NCI-H1105 (cell line): ENCODE measurements around the gene CLCN6.
"Not testable (repeated sequence)": the region's sequence is repeated elsewhere in the genome, so short reads cannot be mapped to it uniquely, and the experiment has no call there.

ENCODE experiments used
- DNase-seq: peaks from one replicate; lab custom pipeline; 2025; lab: John Stamatoyannopoulos, UW

The CLCN6 gene

DNA sequence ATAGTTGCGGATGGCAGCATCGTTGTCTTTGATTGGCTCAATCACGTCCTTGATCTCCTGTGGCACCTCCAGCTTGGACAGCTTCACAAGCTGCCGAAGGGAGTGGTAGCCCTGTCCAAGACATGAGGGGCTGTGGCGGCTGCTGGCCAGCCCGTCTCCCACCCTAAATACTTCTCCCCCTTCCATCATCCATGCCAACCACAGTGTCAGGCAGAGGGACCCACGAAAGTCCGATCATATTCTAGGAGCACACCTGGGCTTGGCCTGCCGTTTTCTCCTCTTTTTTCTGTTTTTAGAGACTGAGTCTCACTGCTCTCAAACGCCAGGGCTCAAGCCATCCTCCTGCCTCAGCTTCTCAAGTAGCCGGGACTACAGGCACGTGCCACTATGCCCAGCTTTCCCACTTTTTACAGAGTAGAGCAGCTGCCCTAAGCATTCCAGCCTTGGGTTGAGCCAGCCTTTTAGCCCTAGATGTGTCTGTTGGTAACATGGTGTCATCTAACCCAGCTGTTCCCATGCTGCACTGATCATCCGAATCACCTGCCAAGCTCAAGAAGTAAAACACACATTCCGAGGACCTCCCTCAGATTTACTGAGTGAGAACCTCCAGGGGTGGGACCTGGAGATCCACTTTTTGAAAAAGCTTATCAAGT lies 10.6 kb upstream of the CLCN6 start:
- no peak for DNase-seq

DNA sequence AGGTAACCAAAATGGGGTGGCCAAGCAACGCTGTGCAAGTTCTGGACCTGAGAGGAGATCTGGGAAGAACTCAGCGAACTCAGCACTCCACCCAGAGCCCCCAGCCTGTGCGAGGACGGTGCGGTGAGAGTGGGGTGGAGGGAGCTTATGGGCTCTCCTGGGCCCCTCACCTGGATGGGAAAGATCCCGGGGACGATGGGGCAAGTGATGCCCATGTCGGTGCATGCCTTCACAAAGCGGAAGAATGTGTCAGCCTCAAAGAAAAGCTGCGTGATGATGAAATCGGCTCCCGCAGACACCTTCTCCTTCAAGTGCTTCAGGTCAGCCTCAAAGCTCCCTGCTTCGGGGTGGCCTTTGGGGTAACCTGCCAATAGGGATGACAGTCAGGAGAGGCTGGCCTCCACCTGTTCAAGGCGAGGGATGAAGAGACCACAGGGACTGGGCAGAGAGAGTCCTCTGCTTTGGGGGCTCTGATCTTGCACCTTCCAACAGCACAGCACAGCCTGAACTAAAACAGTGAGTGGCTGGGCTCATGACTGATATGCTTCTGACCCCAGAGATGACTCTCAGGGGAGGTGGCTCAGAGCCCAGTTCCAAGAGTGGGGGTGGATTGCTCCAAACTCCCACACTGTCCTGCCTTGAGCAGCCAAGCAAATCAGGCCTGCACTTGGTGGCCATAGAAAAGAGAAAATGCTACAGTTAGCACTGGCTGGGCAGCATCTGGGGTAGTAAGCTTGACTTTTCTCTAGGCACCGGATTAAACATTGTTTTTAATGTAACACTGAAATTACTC lies 9.8 kb upstream of the CLCN6 start:
- DNase-seq, result no peak

DNA sequence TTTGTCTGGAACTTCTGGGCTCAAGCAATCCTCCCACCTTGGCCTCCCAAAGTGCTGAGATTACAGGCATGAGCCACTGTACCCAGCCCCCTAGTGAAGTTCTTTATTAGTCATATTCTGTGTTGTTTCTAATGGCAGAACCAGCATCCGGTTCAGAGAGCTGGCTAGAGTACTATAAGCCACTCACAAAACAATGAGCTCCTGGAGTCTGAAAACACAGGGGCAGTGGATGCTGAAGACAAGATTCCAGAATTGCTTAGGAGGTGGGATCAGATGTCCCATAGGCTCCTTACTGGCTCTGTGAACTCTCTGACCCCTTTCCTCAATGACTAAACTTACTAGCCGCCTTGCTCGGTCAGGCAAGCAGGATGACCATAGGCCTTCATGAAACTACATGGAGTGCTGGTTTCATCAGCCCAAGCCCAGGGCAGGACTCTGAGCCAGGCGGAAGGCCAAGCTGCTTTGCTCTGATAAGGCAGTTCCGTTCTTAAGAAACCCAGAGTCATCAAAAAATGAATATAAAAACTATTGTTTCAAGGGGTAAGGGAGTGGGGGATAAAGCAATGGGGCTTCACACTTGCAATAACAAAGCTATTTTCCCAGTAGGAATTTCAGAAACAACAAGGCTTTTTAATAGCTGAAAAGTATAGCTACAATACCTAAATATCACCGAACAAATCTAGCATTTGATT lies 8.3 kb upstream of the CLCN6 start:
- no peak for DNase-seq

DNA sequence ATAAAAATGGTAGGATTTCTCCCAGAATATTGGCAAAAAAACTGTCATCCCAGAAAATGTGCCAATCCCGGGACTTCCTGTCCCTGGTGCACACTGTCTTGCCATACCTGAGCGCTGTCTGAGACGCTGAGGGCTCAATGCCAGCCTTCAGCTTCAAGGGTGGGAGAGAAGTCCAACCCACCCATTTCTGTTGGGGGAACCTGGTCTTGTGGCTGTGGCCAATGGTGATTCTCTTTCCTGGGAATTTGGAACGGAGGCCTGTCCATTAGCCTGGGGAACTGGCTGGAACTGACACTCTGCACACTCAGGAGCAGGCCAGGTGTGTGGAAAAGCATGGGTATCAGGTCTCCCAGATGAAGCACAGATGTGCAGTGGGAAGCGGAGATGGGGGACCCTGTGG lies 6.9 kb upstream of the CLCN6 start:
- DNase-seq, result no peak

DNA sequence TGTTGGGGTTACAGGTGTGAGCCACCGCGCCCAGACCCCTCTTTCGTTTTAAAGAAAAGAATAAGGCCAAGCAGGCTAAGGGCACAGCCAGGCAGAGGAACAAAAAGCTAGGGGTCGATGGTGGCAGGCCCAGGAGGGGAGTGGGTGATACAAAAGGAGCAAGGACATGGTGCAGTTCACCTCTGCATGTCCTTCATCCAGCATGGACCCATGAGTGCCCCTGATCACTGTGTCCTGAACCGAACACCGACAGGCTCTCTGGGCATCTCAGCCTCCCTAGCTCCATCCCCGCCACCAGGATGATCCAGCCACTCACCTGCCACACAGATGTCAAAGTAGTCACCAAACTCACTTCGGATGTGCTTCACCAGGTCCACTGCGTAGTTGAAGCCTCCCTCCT lies 6.1 kb upstream of the CLCN6 start:
- DNase-seq, result no peak

DNA sequence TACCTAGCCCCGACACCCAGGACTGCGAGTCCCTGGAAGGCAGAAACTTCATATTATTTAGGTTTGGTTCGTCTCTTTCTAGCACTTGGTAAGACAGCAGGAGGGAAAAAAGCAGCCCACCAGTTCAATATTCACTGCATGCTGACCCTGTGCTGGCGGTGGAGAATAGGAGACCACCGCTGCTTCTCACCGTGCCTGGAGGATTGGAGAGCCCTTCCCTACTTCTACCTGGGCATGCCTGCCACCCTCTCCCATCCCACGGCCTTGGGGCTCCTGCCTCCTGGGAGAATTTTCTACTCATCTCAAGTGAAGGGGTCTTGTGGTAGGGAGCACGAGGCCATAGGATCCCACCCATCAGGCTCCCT lies 5.6 kb upstream of the CLCN6 start:
- DNase-seq, result no peak

DNA sequence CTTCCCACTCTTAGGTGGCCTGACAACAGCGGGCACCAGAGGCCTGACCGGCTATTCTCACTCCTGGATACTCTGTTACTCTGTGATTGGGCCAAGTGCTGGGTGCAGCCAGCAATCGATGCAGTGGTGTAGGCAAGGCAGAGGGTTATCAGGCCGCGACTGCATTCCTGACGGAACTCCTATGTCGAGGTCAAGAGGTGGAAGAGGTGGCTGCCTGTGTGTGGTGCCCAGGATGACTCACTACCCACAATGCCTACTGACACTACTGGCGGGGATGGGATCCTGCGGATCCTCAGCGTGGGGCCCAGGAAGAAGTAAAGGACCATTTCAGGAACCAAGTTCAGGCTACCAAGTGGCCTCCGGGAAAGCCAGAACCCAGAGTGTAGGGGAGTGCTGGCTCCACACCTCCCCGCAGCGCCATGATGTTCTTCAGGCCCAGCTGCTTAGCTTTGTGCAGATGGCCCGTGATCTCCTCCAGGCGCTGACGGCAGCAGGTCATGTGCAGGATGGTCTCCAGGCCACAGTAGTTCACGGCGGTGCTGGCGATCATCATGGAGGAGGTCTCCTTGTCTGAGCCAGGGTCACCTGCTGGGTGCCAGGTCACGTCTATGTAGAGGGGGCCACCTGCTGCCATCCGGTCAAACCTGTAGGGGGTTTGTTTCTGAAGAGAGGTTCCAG lies 5.1 kb upstream of the CLCN6 start:
- DNase-seq, result no peak

DNA sequence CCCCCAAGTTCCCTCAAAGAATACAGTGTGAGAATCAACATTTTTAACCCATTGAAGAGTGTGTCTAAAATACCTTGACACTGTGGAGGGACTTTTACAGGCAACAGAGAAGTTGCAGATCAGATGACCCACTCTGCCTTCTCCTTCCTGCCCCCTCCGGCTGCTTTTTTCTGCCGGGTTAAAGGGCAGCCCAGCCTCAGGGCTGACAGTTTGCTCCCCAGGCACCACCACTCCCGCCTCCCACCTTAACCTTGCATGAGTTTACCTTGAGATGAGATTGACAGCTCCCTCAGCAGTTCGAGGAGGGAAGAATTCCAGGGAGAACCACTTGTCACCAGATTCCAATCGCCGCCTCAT lies 3.4 kb upstream of the CLCN6 start:
- no peak for DNase-seq

DNA sequence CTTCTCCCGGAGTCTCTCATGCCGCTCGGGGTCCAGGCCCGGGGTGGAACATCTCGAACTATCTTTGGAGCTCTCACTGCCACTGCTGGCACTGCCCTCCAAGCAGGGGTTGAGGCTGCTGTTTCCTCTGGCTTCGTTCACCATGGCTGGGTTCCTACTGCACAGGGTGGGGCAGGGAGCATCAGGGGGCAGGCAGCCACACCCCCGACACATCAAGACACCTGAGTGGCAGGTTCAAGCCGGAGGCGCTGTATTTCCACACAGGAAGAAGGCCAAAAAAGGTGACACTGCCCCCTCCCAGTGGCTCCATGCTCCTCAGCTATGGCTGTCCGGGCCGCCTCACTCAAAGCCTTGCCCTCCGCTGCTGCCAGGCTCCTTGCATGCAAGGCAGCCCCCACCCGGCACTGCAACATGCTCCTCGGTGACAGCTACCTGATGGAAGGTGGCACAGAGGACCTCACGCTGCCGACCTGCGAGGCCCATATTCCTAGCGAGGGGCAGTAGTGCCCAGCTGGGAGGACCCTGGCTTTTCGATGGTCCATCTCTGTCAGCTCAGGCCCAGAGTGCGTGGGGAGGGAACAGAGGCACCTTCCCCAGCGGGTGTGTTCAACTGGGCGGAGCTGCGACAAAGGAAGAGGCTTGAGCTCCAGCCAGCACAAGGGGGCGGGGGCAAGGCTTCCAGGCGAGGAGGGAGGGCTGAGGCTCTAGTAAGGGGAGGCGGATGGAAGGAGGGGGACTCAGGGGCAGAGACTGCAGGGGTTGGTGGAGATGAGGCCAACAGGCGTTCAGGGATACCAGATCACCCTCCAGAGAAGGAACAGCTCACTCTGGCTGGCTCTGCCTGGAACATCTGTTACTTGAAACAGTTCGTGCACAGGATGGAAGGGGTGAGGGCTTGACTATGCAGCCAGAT lies 2.8 kb upstream of the CLCN6 start:
- no peak for DNase-seq

DNA sequence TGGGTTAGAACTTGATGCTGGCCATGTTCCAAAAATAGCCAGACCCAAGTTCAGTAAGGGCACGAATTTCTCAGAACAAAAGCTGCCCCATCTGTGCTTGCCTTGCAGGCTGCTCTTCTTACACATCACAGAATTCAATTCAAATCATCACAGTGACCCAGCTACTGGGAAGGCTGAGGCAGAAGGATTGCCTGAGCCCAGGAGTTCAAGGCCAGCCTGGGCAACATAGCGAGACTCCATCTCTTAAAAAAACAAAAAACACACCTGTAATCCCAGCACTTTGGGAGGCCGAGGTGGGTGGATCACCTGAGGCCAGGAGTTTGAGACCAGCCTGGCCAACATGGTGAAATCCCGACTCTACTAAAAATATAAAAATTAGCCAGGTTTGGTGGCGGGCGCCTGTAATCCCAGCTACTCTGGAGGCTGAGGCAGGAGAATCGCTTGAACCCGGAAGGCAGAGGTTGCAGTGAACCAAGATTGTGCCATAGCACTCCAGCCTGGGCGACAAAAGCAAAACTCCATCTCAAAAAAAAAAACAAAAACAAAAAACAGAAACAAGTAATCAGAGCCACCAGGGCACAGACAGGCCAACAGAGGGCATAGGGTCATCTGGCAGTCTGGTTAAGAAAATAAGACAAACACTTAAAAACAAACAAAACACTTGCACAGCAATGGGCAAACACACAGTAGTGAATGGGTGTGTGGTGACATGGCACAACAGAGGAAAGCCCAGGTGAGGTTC lies 1.9 kb upstream of the CLCN6 start:
- not testable (repeated sequence) for DNase-seq

DNA sequence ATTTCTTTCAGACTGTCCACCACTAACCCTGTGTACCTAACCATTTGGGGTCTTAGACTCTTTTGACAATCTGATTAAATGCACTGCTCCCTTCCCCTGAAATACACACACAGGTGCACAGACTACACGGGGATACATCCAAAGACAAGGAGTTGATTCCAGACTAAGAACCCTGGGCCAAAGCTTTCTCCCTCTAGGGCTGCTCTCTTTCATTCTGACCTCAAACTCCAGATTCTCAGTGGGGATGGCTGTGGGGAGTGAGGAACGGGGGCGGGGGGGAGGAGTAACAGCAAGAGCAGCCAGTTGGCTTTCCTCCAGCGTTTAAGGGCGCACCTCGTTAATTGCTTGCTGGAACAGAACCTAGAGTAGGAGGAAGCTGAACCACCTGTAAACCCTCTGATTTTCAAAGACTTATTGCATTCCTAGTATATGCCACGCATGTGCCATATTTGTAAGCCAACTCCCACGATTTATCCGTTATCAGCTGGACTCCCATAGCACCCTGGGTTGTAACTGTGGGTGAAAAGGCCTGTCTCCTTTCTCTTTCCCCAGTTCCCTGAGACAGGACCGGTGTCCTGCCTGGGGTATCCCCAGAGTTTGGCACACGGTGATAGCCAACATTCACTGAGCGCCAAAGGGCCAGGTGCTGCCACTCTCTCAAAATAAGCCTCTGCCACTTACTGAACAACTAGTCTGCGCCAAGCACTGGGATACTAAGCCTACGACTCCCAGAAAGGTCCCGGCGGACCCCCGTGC lies 1.1 kb upstream of the CLCN6 start:
- peak; percentile 89 for DNase-seq

DNA sequence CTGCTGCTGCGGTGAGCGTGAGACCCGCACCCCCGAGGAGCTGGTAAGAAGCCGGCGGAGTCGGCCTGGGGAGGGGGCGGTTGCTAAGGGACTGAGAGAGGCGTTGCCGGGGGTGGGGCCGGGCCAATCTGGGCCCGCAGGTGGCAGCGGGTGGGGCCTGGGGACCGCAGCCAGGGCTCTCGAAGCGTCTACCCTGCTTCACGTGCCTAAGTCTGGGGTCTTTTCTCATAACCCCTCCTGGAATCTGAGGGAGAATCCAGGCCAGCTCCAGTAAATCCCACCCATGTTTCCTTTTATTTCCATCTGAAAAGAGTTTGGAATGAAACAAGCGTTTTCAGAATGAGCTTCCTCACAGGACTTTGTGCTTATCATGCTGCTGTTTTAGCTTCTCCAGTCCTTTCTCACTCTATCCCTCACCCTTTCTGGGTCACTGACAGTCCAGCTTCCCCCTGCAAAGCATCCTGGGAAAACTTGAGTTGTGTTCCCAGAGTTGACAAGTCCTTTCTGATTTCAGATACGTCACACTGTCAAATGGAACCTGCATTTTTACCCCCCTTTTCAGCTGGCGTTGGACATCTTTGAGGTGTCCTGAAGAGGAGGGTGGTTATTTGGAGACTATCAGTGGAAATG lies 431 bp downstream of the CLCN6 start:
- DNase-seq, result no peak

DNA sequence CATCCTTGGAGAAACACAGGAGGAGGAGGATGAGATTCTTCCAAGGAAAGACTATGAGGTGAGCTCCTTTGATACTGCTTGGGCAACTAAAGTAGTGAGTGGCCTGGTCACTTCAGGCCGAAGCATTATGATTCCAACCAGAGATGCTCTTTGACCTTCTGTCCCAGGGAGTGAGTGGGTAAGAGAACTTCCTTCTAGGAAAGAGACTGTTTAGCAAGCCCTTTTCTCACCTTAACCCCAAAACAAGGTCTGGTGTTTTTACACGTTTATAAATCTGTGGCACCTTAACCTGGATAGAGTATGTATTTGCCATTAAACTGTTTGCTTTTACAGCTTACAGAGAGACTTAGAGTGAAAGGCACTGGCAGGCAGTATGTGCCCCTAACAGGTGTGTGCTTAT lies 1.1 kb downstream of the CLCN6 start:
- no peak for DNase-seq

DNA sequence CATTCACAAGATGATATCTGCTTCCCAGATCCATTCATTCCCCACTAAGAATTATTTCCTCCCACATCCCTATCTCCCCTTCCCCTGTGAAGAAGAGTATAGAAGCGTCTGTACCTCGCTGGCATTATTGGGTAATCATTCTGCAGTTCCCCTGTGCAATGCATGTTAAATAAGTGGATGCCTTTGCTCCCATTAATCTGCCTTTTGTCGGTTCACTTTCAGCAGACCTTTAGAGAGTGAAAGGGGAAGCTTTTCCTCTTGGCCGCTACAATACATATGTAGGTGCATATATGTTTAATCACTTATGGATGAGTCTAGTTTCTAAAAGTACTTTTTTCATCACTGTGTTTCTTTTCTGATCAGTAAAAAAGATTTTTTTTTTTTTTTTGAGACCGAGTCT lies 7.0 kb downstream of the CLCN6 start:
- no peak for DNase-seq

DNA sequence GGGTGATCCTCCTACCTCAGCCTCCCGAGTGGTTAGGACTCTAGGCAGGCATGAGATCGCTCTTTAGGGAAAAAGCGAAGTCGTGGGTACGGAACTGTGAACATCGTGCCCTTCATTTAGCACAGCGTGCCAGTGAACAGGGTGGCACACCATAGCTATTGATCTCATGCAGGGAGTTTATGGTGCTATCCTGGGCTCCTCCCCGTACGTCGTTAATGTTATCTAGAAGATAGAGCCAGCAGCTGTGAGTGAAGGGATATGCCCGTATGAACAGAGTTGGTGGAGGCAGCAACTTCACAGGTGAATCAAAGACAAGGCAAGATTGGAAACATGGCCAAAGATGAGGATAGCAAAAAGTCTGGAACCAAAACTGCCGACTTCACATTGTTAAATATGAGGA lies 11.2 kb downstream of the CLCN6 start:
- DNase-seq, result no peak

DNA sequence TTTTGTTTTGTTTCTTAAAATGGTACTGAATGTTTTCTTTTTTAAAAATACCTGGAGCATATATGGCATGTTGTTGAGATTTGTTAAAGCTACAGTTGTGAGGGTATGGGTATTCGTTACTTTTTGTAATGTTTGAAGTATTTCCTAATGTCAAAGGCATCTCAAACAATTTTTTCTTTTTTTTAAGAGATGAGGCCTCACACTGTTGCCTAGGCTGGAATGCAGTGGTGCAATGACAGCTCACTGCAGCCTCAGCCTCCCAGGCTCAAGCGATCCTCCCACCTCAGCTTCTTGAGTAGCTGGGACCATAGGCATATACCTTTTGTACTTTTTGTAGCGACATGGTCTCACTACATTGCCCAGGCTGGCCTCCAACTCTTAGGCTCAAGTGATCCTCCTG lies 16.1 kb downstream of the CLCN6 start:
- no peak for DNase-seq

DNA sequence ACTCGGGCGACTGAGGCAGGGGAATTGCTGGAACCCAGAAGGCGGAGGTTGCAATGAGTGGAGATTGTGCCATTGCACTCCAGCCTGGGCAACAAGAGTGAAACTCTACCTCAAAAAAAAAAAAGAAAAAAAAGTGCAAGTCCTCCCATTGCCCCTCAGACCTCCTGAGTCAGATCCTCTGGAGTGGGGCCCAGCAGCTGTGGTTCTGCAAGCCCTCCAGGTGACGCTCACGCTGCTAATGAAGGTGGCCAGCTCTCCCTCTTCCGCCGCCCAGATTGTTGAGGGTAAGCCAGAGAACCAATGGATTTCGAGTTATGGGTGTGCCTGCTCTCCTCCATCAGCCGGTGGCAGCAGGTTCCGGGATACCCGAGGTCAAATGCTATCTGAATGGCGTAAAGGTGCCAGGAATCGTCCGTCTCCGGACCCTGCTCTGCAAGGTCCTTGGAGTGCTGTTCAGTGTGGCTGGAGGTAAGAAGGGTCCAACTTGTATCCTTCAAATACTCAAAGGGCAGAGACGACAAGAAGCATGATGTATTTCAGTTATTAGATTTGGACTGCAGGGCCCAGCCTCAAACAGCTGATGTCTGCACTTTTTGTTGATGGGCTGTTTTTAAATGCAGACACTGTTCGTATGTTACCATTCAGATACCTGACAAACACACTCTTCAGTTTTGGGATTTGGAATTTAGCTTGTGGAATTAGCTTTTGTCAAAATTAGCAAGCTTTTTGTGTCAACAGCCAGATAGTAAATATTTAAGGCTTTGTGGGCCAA lies 17.6 kb downstream of the CLCN6 start:
- DNase-seq, result no peak

DNA sequence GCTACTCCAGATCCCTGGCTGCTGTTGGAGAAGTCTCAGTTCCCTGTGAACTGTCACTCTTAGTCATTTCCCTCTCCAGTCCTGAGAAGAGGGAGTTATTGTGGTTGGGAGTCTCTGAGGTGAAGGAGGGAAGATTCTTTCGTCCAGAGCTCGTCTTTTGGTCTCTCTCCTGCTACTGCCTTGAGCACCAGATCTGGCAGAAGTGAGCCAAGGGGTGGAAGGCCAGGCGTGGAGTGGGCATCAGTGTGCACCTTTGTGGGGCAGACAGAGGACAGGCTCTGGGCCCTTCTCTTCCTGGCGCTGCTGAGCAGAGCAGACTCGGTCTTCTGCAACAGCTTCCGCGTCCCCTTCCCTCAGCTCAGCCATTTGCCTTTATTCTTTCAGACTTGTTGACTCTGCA lies 19.1 kb downstream of the CLCN6 start:
- DNase-seq, result no peak

DNA sequence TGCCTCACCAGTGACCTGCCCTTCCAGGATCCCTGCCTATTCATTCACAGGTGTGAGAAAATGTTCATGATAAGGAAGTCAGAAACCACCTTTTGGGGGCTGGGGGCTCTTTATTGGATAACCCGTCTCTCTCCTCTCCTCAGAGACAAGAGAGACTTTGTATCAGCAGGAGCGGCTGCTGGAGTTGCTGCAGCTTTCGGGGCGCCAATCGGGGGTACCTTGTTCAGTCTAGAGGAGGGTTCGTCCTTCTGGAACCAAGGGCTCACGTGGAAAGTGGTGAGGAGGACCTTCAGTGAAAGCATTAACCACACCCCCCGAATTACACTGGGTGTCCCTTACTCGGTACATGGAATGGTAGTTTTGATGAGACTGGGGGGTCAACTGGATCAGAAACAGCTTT lies 21.0 kb downstream of the CLCN6 start:
- no peak for DNase-seq
